ENCODE data around the gene VWA8.
"Not testable (repeated sequence)": the region's sequence is repeated elsewhere in the genome, so short reads cannot be mapped to it uniquely, and the experiment has no call there.

The VWA8 gene

GRCh38 chr13:41645331-41645730, 315.6 kb downstream of the VWA8 start:
- no peak for DNase-seq (ENCODE audit: low read depth)

GRCh38 chr13:41644742-41645141, 316.2 kb downstream of the VWA8 start:
- DNase-seq (ENCODE audit: low read depth), result no peak

- no peak for DNase-seq (ENCODE audit: low read depth)
Measured at GRCh38 chr13:41643507-41643906, 317.4 kb downstream of the VWA8 start.

GRCh38 chr13:41641961-41642360, 318.9 kb downstream of the VWA8 start:
- DNase-seq (ENCODE audit: low read depth), result no peak

GRCh38 chr13:41641429-41641828, 319.5 kb downstream of the VWA8 start:
- no peak for DNase-seq (ENCODE audit: low read depth)

- DNase-seq (ENCODE audit: low read depth), result no peak
Measured at GRCh38 chr13:41639955-41640780, 320.7 kb downstream of the VWA8 start.

GRCh38 chr13:41639237-41639904, 321.5 kb downstream of the VWA8 start:
- no peak for DNase-seq (ENCODE audit: low read depth)

- DNase-seq (ENCODE audit: low read depth), result no peak
Measured at GRCh38 chr13:41637586-41637985, 323.3 kb downstream of the VWA8 start.

- DNase-seq (ENCODE audit: low read depth), result not testable (repeated sequence)
Measured at GRCh38 chr13:41637032-41637431, 323.9 kb downstream of the VWA8 start.

GRCh38 chr13:41636590-41636989, 324.3 kb downstream of the VWA8 start:
- not testable (repeated sequence) for DNase-seq (ENCODE audit: low read depth)

- no peak for DNase-seq (ENCODE audit: low read depth)
Measured at GRCh38 chr13:41634407-41634806, 326.5 kb downstream of the VWA8 start.

GRCh38 chr13:41633776-41634175, 327.1 kb downstream of the VWA8 start:
- DNase-seq (ENCODE audit: low read depth), result no peak

- no peak for DNase-seq (ENCODE audit: low read depth)
Measured at GRCh38 chr13:41631296-41631965, 329.5 kb downstream of the VWA8 start.

GRCh38 chr13:41627425-41627824, 333.5 kb downstream of the VWA8 start:
- no peak for DNase-seq (ENCODE audit: low read depth)

- no peak for DNase-seq (ENCODE audit: low read depth)
Measured at GRCh38 chr13:41624041-41624440, 336.9 kb downstream of the VWA8 start.

GRCh38 chr13:41622432-41623429, 338.2 kb downstream of the VWA8 start:
- DNase-seq (ENCODE audit: low read depth), result no peak

GRCh38 chr13:41621716-41622431, 339.0 kb downstream of the VWA8 start:
- no peak for DNase-seq (ENCODE audit: low read depth)

- not testable (repeated sequence) for DNase-seq (ENCODE audit: low read depth)
Measured at GRCh38 chr13:41617633-41618032, 343.3 kb downstream of the VWA8 start.

GRCh38 chr13:41616151-41616550, 344.8 kb downstream of the VWA8 start:
- DNase-seq (ENCODE audit: low read depth), result no peak

- no peak for DNase-seq (ENCODE audit: low read depth)
Measured at GRCh38 chr13:41615528-41615855, 345.4 kb downstream of the VWA8 start.
